ENCODE results near the gene ATP6V0E1.

The ATP6V0E1 gene

DNA sequence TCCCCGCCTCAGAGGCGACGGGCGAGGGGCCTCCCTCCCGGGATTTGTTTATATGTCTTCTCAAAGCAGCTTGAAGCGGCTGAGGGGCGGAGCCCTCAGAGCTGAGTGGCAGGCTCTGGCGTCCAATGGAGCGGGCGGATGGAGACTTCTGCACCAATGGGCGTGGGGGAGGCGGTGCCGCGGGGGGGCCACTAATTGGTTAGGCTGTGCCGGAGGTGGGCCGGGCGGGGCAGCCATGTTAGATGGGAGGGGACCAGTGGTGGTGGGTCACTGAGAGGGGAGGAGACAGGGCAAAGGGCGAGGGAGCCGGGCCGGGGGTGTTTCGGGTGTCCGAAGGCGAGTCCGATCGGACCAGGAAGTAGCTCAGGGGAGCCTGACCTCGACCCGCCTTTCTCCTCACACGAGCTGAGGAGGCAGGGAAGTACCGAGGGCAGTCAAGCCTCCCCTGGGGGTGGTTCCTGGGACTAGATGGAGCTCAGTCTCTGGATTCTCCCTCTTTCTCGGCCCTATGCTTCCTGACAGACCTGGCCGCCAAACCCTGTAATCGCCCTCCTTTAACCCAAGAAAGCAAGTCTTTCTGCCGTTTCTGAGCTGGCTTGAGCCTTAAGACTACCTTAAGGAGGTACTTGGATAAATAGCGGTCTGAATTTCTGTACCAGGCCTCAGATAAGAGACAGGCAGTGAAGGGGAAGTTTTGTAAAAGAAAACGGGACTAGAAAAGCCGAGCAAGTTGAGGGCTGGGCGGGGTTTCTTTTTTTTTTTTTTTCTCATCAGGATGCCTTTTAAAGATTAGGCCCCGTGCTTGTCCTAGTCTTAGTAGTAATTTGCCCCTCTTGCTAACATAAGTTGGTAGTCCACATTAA, 73.7 kb downstream of the ATP6V0E1 start (continued):
- TF ChIP-seq ZNF623 (tag by site-specific recombination; IDR thresholded peaks at IDR 0.05): no peak
- TF ChIP-seq, protein P1, sequence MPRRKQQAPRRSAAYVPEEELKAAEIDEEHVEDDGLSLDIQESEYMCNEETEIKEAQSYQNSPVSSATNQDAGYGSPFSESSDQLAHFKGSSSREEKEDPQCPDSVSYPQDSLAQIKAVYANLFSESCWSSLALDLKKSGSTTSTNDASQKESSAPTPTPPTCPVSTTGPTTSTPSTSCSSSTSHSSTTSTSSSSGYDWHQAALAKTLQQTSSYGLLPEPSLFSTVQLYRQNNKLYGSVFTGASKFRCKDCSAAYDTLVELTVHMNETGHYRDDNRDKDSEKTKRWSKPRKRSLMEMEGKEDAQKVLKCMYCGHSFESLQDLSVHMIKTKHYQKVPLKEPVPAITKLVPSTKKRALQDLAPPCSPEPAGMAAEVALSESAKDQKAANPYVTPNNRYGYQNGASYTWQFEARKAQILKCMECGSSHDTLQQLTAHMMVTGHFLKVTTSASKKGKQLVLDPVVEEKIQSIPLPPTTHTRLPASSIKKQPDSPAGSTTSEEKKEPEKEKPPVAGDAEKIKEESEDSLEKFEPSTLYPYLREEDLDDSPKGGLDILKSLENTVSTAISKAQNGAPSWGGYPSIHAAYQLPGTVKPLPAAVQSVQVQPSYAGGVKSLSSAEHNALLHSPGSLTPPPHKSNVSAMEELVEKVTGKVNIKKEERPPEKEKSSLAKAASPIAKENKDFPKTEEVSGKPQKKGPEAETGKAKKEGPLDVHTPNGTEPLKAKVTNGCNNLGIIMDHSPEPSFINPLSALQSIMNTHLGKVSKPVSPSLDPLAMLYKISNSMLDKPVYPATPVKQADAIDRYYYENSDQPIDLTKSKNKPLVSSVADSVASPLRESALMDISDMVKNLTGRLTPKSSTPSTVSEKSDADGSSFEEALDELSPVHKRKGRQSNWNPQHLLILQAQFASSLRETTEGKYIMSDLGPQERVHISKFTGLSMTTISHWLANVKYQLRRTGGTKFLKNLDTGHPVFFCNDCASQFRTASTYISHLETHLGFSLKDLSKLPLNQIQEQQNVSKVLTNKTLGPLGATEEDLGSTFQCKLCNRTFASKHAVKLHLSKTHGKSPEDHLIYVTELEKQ (tag by site-specific recombination; IDR thresholded peaks at IDR 0.05; ENCODE audit: borderline replicate concordance): no peak
- no peak for TF ChIP-seq ZNF585B (tag by site-specific recombination; IDR thresholded peaks at IDR 0.05)
- TF ChIP-seq ZEB2 (tag by site-specific recombination; IDR thresholded peaks at IDR 0.05): peak; percentile 80; the same call in 1 of the 2 replicates
- no peak; the same call in none of the 2 replicates for TF ChIP-seq KLF16 (tag by site-specific recombination; IDR thresholded peaks at IDR 0.05)
- TF ChIP-seq ZNF529 (tag by site-specific recombination; IDR thresholded peaks at IDR 0.05; ENCODE audit: insufficient replicate concordance): no peak
- TF ChIP-seq KLF8 (tag by site-specific recombination; IDR thresholded peaks at IDR 0.05): peak; percentile 99
- TF ChIP-seq ZNF600 (tag by site-specific recombination; IDR thresholded peaks at IDR 0.05): no peak
- no peak for TF ChIP-seq ZNF184 (tag by site-specific recombination; IDR thresholded peaks at IDR 0.05)
- 0 out of 2 replicates have a peak, but pooled peaks have one; percentile 34 for TF ChIP-seq ZNF2 (tag by site-specific recombination; IDR thresholded peaks at IDR 0.05)
- peak; percentile 21; the same call in 1 of the 2 replicates for TF ChIP-seq ZFP69B (tag by site-specific recombination; IDR thresholded peaks at IDR 0.05)
- no peak for TF ChIP-seq ZNF146 (tag by site-specific recombination; IDR thresholded peaks at IDR 0.05)
- no peak for TF ChIP-seq ZNF555 (tag by site-specific recombination; conservative IDR thresholded peaks at IDR 0.05)
- TF ChIP-seq OSR2 (tag by site-specific recombination; IDR thresholded peaks at IDR 0.05): no peak
- peak; percentile 35; the same call in 1 of the 2 replicates for TF ChIP-seq CTCF (tag by site-specific recombination; IDR thresholded peaks at IDR 0.05)
- TF ChIP-seq, protein P2, sequence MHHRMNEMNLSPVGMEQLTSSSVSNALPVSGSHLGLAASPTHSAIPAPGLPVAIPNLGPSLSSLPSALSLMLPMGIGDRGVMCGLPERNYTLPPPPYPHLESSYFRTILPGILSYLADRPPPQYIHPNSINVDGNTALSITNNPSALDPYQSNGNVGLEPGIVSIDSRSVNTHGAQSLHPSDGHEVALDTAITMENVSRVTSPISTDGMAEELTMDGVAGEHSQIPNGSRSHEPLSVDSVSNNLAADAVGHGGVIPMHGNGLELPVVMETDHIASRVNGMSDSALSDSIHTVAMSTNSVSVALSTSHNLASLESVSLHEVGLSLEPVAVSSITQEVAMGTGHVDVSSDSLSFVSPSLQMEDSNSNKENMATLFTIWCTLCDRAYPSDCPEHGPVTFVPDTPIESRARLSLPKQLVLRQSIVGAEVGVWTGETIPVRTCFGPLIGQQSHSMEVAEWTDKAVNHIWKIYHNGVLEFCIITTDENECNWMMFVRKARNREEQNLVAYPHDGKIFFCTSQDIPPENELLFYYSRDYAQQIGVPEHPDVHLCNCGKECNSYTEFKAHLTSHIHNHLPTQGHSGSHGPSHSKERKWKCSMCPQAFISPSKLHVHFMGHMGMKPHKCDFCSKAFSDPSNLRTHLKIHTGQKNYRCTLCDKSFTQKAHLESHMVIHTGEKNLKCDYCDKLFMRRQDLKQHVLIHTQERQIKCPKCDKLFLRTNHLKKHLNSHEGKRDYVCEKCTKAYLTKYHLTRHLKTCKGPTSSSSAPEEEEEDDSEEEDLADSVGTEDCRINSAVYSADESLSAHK (tag by site-specific recombination; IDR thresholded peaks at IDR 0.05): 0 out of 2 replicates have a peak, but pooled peaks have one; percentile 56
- no peak for TF ChIP-seq ZNF324 (tag by site-specific recombination; IDR thresholded peaks at IDR 0.05)
- TF ChIP-seq GLI4 (tag by site-specific recombination; IDR thresholded peaks at IDR 0.05): no peak
- TF ChIP-seq ZIC2 (tag by site-specific recombination; IDR thresholded peaks at IDR 0.05): peak; percentile 55

- POLR2A ChIA-PET: no interaction called here
- Histone ChIP-seq H3K9me3 (ENCODE audit: control insufficient read depth, insufficient read depth, low read depth, low read length) (no peaks in the 10 kb centered on the region), H3K36me3 (ENCODE audit: control insufficient read depth in 2 of 2, insufficient read depth in 1 of 2, low read length in 2 of 2) (no peaks in the 10 kb centered on the region; a peak in 1 of 3 replicates), H3K27ac (ENCODE audit: extremely low read depth, low read depth, low read length) (no peak overlapping the region), H3K4me3 (ENCODE audit: low read depth, low read length) (no peak overlapping the region), H3K4me1 (ENCODE audit: control insufficient read depth, insufficient read depth, low read length) (peaks cover 5% of the 10 kb centered on the region; the same call in 1 of the 2 replicates)
- CTCF ChIA-PET: interaction anchor here (0.7 kb wide), 1 partner anchor 1733 kb away, joined by 3 read pairs; no protein-coding TSS in a partner anchor
- TF ChIP-seq ZNF449 (tag by site-specific recombination; IDR thresholded peaks at IDR 0.05) (peak; percentile 21; the same call in 1 of the 2 replicates), ZNF19 (tag by site-specific recombination; IDR thresholded peaks at IDR 0.05; ENCODE audit: low read depth) (no peak)
- TF ChIP-seq, protein P3, sequence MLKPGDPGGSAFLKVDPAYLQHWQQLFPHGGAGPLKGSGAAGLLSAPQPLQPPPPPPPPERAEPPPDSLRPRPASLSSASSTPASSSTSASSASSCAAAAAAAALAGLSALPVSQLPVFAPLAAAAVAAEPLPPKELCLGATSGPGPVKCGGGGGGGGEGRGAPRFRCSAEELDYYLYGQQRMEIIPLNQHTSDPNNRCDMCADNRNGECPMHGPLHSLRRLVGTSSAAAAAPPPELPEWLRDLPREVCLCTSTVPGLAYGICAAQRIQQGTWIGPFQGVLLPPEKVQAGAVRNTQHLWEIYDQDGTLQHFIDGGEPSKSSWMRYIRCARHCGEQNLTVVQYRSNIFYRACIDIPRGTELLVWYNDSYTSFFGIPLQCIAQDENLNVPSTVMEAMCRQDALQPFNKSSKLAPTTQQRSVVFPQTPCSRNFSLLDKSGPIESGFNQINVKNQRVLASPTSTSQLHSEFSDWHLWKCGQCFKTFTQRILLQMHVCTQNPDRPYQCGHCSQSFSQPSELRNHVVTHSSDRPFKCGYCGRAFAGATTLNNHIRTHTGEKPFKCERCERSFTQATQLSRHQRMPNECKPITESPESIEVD (tag by site-specific recombination; IDR thresholded peaks at IDR 0.05): peak; percentile 82
These were observed 78.6 kb downstream of the ATP6V0E1 start for GRCh38 chr5:173062141-173062540.

All from HEK293 (cell line).